ENCODE results near the gene ALK. TPM values are rescaled to one million over a fixed set of nuclear protein-coding genes. Genes with fewer than 3 reads are reported as not detected.

ALK gene
- total RNA-seq, 4 donors from 2014 or later: 0.66 TPM; not detected in 3

- WGBS, 2 donors: 0 to 2% methylated on average over 6 to 34 of the region's 40 CpGs
- TF ChIP-seq POLR2A (IDR thresholded peaks at IDR 0.05) (no peak), CTCF (IDR thresholded peaks at IDR 0.05) (no peak)
- intact Hi-C loops (cut with DNase I; ENCODE audit: low total_unique reads): loop anchor here (5.0 to 10.0 kb wide), 2 partner anchors 105 to 152 kb away; no protein-coding TSS in a partner anchor
- no peak for DNase-seq (ENCODE audit: low spot score in 2 of 2)
- no peak overlapping the region for H3K4me3 ChIP-seq (ENCODE audit: low read depth, poor library complexity, severe bottlenecking)
Observed at GRCh38 chr2:29920130-29920577, 1.2 kb downstream of the ALK start.

GRCh38 chr2:29918941-29919340 is 2.4 kb downstream of the ALK start:
- TF ChIP-seq CTCF (IDR thresholded peaks at IDR 0.05) (no peak), POLR2A (IDR thresholded peaks at IDR 0.05) (no peak)
- 50 to 58% methylated on average over 3 of the region's 3 CpGs for WGBS, 2 donors
- H3K4me3 ChIP-seq (ENCODE audit: low read depth, poor library complexity, severe bottlenecking): no peak overlapping the region
- no peak for DNase-seq (ENCODE audit: low spot score in 2 of 2)
- intact Hi-C loops (cut with DNase I; ENCODE audit: low total_unique reads): no loop called here

- intact Hi-C loops (cut with DNase I; ENCODE audit: low total_unique reads): no loop called here
Observed at GRCh38 chr2:29917781-29918180, 3.6 kb downstream of the ALK start.

GRCh38 chr2:29916571-29916970 is 4.8 kb downstream of the ALK start:
- intact Hi-C loops (cut with DNase I; ENCODE audit: low total_unique reads): no loop called here
- DNase-seq (ENCODE audit: low spot score in 2 of 2): no peak
- no peak overlapping the region for H3K4me3 ChIP-seq (ENCODE audit: low read depth, poor library complexity, severe bottlenecking)
- TF ChIP-seq CTCF (IDR thresholded peaks at IDR 0.05): no peak
- no peak for TF ChIP-seq POLR2A (IDR thresholded peaks at IDR 0.05)

More at GRCh38 chr2:29917781-29918180, 3.6 kb downstream of the ALK start:
- TF ChIP-seq CTCF (IDR thresholded peaks at IDR 0.05): no peak
- TF ChIP-seq POLR2A (IDR thresholded peaks at IDR 0.05): no peak
- no peak overlapping the region for H3K4me3 ChIP-seq (ENCODE audit: low read depth, poor library complexity, severe bottlenecking)
- DNase-seq (ENCODE audit: low spot score in 2 of 2): no peak
- 83 to 92% methylated on average over 1 of the region's 1 CpG for WGBS, 2 donors

GRCh38 chr2:29910960-29911359 is 10.4 kb downstream of the ALK start:
- intact Hi-C loops (cut with DNase I; ENCODE audit: low total_unique reads): no loop called here
- H3K4me3 ChIP-seq (ENCODE audit: low read depth, poor library complexity, severe bottlenecking): no peak overlapping the region
- TF ChIP-seq CTCF (IDR thresholded peaks at IDR 0.05) (no peak), POLR2A (IDR thresholded peaks at IDR 0.05) (no peak)
- DNase-seq (ENCODE audit: low spot score in 2 of 2): no peak
- WGBS, 2 donors: 65 to 68% methylated on average over 1 of the region's 1 CpG

GRCh38 chr2:29910465-29910864 is 10.9 kb downstream of the ALK start:
- intact Hi-C loops (cut with DNase I; ENCODE audit: low total_unique reads): no loop called here
- TF ChIP-seq CTCF (IDR thresholded peaks at IDR 0.05) (no peak), POLR2A (IDR thresholded peaks at IDR 0.05) (no peak)

More at GRCh38 chr2:29910465-29910864, 10.9 kb downstream of the ALK start:
- H3K4me3 ChIP-seq (ENCODE audit: low read depth, poor library complexity, severe bottlenecking): no peak overlapping the region
- no peak for DNase-seq (ENCODE audit: low spot score in 2 of 2)
